Hypothalamus (tissue), 51 donors: ENCODE data around the gene IL21R.
"Not testable (repeated sequence)": the region's sequence is repeated elsewhere in the genome, so short reads cannot be mapped to it uniquely, and the experiment has no call there.

ENCODE experiments used
- DNase-seq, 51 donors: peaks; one replicate each; lab custom pipeline; 2025; lab: John Stamatoyannopoulos, UW

Gene IL21R

GRCh38 chr16:27439271-27440018 lies 37.5 kb downstream of the IL21R start:
- no peak for DNase-seq

- DNase-seq: no peak
These were observed 39.3 kb downstream of the IL21R start for GRCh38 chr16:27441276-27441675.

- DNase-seq: no peak
These were observed 40.0 kb downstream of the IL21R start for GRCh38 chr16:27441998-27442397.

GRCh38 chr16:27444015-27444414 lies 42.0 kb downstream of the IL21R start:
- no peak for DNase-seq

GRCh38 chr16:27444470-27444869 lies 42.5 kb downstream of the IL21R start:
- no peak for DNase-seq

GRCh38 chr16:27445502-27446175 lies 43.7 kb downstream of the IL21R start:
- no peak for DNase-seq

- no peak for DNase-seq
These were observed 44.7 kb downstream of the IL21R start for GRCh38 chr16:27446721-27447120.

- no peak for DNase-seq
These were observed 45.3 kb downstream of the IL21R start for GRCh38 chr16:27447301-27447700.

- no peak for DNase-seq
These were observed 46.8 kb downstream of the IL21R start for GRCh38 chr16:27448532-27449433.

GRCh38 chr16:27449434-27450195 lies 47.6 kb downstream of the IL21R start:
- DNase-seq: no peak

- DNase-seq: no peak
These were observed 48.2 kb downstream of the IL21R start for GRCh38 chr16:27450196-27450549.

GRCh38 chr16:27452569-27453493 lies 50.9 kb downstream of the IL21R start:
- no peak for DNase-seq

GRCh38 chr16:27453494-27453825 lies 51.5 kb downstream of the IL21R start:
- DNase-seq: no peak

- no peak for DNase-seq
These were observed 53.7 kb downstream of the IL21R start for GRCh38 chr16:27455700-27456099.

- not testable (repeated sequence) for DNase-seq
These were observed 55.6 kb downstream of the IL21R start for GRCh38 chr16:27457605-27457900.

- DNase-seq: no peak
These were observed 56.3 kb downstream of the IL21R start for GRCh38 chr16:27458258-27458657.

- no peak for DNase-seq
These were observed 57.2 kb downstream of the IL21R start for GRCh38 chr16:27458987-27459688.

GRCh38 chr16:27460213-27460612 lies 58.2 kb downstream of the IL21R start:
- DNase-seq: no peak
